ENCODE results near the gene TRIM47.
A peak's percentile ranks its signal among the peaks of the same experiment; 100 is the strongest.

DNA sequence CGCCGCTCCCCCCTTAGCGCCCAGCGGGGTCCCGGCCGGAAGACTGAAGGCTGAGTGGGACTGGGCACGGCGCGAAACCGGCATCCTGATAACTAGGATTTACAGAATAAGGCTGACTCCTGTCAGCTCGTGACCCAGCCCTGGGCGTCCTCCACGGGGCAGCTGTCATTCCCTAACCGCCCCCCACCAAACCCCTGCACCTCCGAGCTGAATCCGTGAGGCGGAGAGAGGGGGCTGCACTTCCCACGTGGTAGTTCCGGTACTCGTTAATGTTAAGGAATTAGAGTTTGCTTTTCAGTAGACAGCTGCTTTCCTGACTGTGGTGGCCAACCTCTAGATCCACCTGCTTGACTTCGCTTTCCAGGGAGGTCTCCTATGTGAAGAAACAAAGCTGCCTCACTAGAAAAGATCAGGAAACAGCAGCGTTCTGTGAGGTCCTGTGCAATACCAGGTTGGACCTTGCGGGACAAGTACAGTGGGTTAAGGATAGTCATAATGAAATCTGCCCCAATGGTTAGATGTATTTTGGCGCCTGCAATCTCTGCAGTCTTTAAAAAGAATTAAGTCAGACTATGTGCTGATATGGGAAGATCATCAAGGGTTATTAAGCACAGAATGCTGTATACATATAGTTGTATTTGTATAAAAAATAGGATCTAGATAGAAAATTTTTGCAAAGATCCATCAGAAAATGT, 22.2 kb downstream of the TRIM47 start:
- TF ChIP-seq, protein P1, sequence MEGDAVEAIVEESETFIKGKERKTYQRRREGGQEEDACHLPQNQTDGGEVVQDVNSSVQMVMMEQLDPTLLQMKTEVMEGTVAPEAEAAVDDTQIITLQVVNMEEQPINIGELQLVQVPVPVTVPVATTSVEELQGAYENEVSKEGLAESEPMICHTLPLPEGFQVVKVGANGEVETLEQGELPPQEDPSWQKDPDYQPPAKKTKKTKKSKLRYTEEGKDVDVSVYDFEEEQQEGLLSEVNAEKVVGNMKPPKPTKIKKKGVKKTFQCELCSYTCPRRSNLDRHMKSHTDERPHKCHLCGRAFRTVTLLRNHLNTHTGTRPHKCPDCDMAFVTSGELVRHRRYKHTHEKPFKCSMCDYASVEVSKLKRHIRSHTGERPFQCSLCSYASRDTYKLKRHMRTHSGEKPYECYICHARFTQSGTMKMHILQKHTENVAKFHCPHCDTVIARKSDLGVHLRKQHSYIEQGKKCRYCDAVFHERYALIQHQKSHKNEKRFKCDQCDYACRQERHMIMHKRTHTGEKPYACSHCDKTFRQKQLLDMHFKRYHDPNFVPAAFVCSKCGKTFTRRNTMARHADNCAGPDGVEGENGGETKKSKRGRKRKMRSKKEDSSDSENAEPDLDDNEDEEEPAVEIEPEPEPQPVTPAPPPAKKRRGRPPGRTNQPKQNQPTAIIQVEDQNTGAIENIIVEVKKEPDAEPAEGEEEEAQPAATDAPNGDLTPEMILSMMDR (conservative IDR thresholded peaks at IDR 0.05): 0 out of 2 replicates have a peak, but pooled peaks have one; percentile 52
- no peak for TF ChIP-seq EZH2 (IDR thresholded peaks at IDR 0.05; ENCODE audit: low read depth)
